Breast epithelium (tissue), 4 donors: ENCODE measurements around the gene LIMS4. TPM values are rescaled to one million over a fixed set of nuclear protein-coding genes. Genes with fewer than 3 reads are reported as not detected.
"Not testable (repeated sequence)": the region's sequence is repeated elsewhere in the genome, so short reads cannot be mapped to it uniquely, and the experiment has no call there.

ENCODE experiments used
- DNase-seq, 2 donors: peaks; one replicate each; pipeline ENCODE4 v3.0.0-alpha.2; 2019; ENCODE audit warnings: low spot score in 2 of 2
- H3K27ac ChIP-seq, 2 donors: fragments of 200-600 bp; sonication (generic) in 1 of 2; one replicate each; pipeline ENCODE4 v1.5.1; 2016 to 2019; ENCODE audit warnings: mild to moderate bottlenecking in 1 of 2
- H3K27me3 ChIP-seq, 2 donors: fragments of 200-600 bp; sonication (generic) in 1 of 2; one replicate each; pipeline versions ENCODE4 v1.5.1 to v1.6.0; 2017 to 2019; ENCODE audit warnings: control low read depth in 1 of 2, mild to moderate bottlenecking in 1 of 2
- H3K36me3 ChIP-seq: fragments of 200-600 bp; one replicate; pipeline ENCODE4 v1.5.1; 2019
- H3K4me1 ChIP-seq, 2 donors: fragments of 200-600 bp; sonication (generic); one replicate each; pipeline ENCODE4 v1.5.1; 2016 to 2019; ENCODE audit warnings: control low read depth in 1 of 2
- H3K4me3 ChIP-seq, 3 donors: fragments of 200-600 bp; sonication (generic); 1 replicate in 2 of 3; 2 replicates in 1 of 3; pipeline ENCODE4 v1.5.1; 2016 to 2019; ENCODE audit warnings: mild to moderate bottlenecking in 3 of 3, moderate library complexity in 2 of 3
- H3K9me3 ChIP-seq, 2 donors: fragments of 200-600 bp; sonication (generic) in 1 of 2; one replicate each; pipeline ENCODE4 v1.5.1; 2016 to 2019; ENCODE audit warnings: control low read depth in 1 of 2
- intact Hi-C: fragments of 100-400 bp; cut with DNase I; formaldehyde crosslinking; loops from one replicate; pipeline ENCODE4 v1.15.1; 2023; ENCODE audit warnings: low total_unique reads
- total RNA-seq, 3 donors: library from RNA; depleted of rRNA; stranded (reverse); fragments of >200 nt; gene quantifications; one replicate each; pipeline ENCODE4 v1.1.0, GENCODE V29; 2016

The LIMS4 gene
- total RNA-seq, result 1 to 10 TPM in 2 of 3 donors, under 1 TPM in 1; 0.64 to 2.0 (median 1.3) TPM

- H3K9me3 ChIP-seq, DNase-seq, intact Hi-C loops, H3K4me1 ChIP-seq, H3K27ac ChIP-seq, H3K27me3 ChIP-seq, H3K4me3 ChIP-seq, H3K36me3 ChIP-seq: not testable (repeated sequence)
These were observed at the start of gene LIMS4 for GRCh38 chr2:110472171-110473058. Gene LIMS4, minus strand, starts transcription at chr2:110472816. Its CDS starts 38 bp downstream, at chr2:110472778.

- H3K4me3 ChIP-seq, H3K4me1 ChIP-seq, intact Hi-C loops, H3K9me3 ChIP-seq, H3K27me3 ChIP-seq, H3K27ac ChIP-seq, H3K36me3 ChIP-seq, DNase-seq: not testable (repeated sequence)
These were observed 27.2 kb upstream of the LIMS4 start for GRCh38 chr2:110499755-110500377.

- H3K9me3 ChIP-seq, H3K36me3 ChIP-seq, intact Hi-C loops, H3K4me1 ChIP-seq, DNase-seq, H3K27me3 ChIP-seq, H3K4me3 ChIP-seq, H3K27ac ChIP-seq: not testable (repeated sequence)
These were observed 23.4 kb upstream of the LIMS4 start for GRCh38 chr2:110496027-110496426.

- intact Hi-C loops, DNase-seq, H3K27me3 ChIP-seq: not testable (repeated sequence)
These were observed 21.9 kb upstream of the LIMS4 start for GRCh38 chr2:110494488-110494887.

GRCh38 chr2:110488991-110489390 is 16.4 kb upstream of the LIMS4 start:
- intact Hi-C loops, H3K27me3 ChIP-seq, H3K36me3 ChIP-seq, H3K4me3 ChIP-seq, DNase-seq, H3K4me1 ChIP-seq, H3K9me3 ChIP-seq, H3K27ac ChIP-seq: not testable (repeated sequence)

More at GRCh38 chr2:110494488-110494887, 21.9 kb upstream of the LIMS4 start:
- H3K9me3 ChIP-seq, H3K36me3 ChIP-seq, H3K4me1 ChIP-seq, H3K27ac ChIP-seq, H3K4me3 ChIP-seq: not testable (repeated sequence)

GRCh38 chr2:110482697-110483096 is 10.1 kb upstream of the LIMS4 start:
- intact Hi-C loops, H3K4me1 ChIP-seq, H3K27me3 ChIP-seq, H3K9me3 ChIP-seq, H3K27ac ChIP-seq, DNase-seq, H3K4me3 ChIP-seq, H3K36me3 ChIP-seq: not testable (repeated sequence)

- H3K36me3 ChIP-seq, H3K27me3 ChIP-seq, H3K4me1 ChIP-seq, H3K9me3 ChIP-seq, intact Hi-C loops, H3K4me3 ChIP-seq, H3K27ac ChIP-seq, DNase-seq: not testable (repeated sequence)
These were observed 8.6 kb upstream of the LIMS4 start for GRCh38 chr2:110481200-110481599.

GRCh38 chr2:110480084-110480483 is 7.5 kb upstream of the LIMS4 start:
- DNase-seq, H3K27me3 ChIP-seq, H3K4me3 ChIP-seq, H3K27ac ChIP-seq, H3K9me3 ChIP-seq, H3K36me3 ChIP-seq, intact Hi-C loops, H3K4me1 ChIP-seq: not testable (repeated sequence)

GRCh38 chr2:110477370-110477769 is 4.8 kb upstream of the LIMS4 start:
- DNase-seq, H3K27me3 ChIP-seq, H3K4me3 ChIP-seq, H3K9me3 ChIP-seq, H3K36me3 ChIP-seq, H3K27ac ChIP-seq, H3K4me1 ChIP-seq, intact Hi-C loops: not testable (repeated sequence)

GRCh38 chr2:110476952-110477351 is 4.3 kb upstream of the LIMS4 start:
- H3K27me3 ChIP-seq, H3K9me3 ChIP-seq, H3K4me3 ChIP-seq, intact Hi-C loops, DNase-seq, H3K27ac ChIP-seq, H3K36me3 ChIP-seq, H3K4me1 ChIP-seq: not testable (repeated sequence)

- H3K36me3 ChIP-seq, H3K27me3 ChIP-seq, H3K4me3 ChIP-seq, DNase-seq, intact Hi-C loops, H3K27ac ChIP-seq, H3K9me3 ChIP-seq, H3K4me1 ChIP-seq: not testable (repeated sequence)
These were observed 3.2 kb upstream of the LIMS4 start for GRCh38 chr2:110475627-110476359.

- H3K27ac ChIP-seq, H3K36me3 ChIP-seq, intact Hi-C loops, H3K4me3 ChIP-seq, H3K9me3 ChIP-seq, H3K4me1 ChIP-seq, H3K27me3 ChIP-seq, DNase-seq: not testable (repeated sequence)
These were observed 2.3 kb upstream of the LIMS4 start for GRCh38 chr2:110474898-110475297.

GRCh38 chr2:110473059-110473358 is 393 bp upstream of the LIMS4 start:
- H3K4me1 ChIP-seq, intact Hi-C loops, H3K27me3 ChIP-seq, H3K36me3 ChIP-seq, H3K9me3 ChIP-seq, H3K27ac ChIP-seq, H3K4me3 ChIP-seq, DNase-seq: not testable (repeated sequence)
